T-cell (primary cell): ENCODE results near the gene USP48. TPM values are rescaled to one million over a fixed set of nuclear protein-coding genes. Genes with fewer than 3 reads are reported as not detected.

Source experiments
- ATAC-seq, 4 experiments: fragments of 200-7000 bp in 3 of 4; fragments of 150-1000 bp in 1 of 4; cut with Tn5 transposase; replicated peaks in 1 of 4; 1 replicate in 3 of 4; 2 replicates in 1 of 4; pipeline ENCODE4 v1.10.0; 2021; ENCODE audit warnings: moderate library complexity in 3 of 4, mild to moderate bottlenecking in 2 of 4, moderate number of reproducible peaks in 1 of 4
- CTCF ChIA-PET, 2 donors: fragments of 300-600 bp; sonication (Branson Sonifier 250); formaldehyde crosslinking; loops; one replicate each; lab custom pipeline; 2022; ENCODE audit warnings: antibody characterized with exemption in 2 of 2; lab: Charles Lee
- POLR2A ChIA-PET, 2 donors: fragments of 300-600 bp; sonication (Branson Sonifier 250); formaldehyde crosslinking; loops; one replicate each; lab custom pipeline; 2022; ENCODE audit warnings: antibody characterized with exemption in 2 of 2; lab: Charles Lee
- DNase-seq, 35 experiments: peaks; one replicate each; pipeline versions ENCODE4 v3.0.0 to v3.0.0-alpha.2; 2013 to 2023
- H3K27ac ChIP-seq: one replicate; pipeline ENCODE4 v1.5.1; 2013; ENCODE audit warnings: low read length
- H3K27me3 ChIP-seq, 2 experiments: replicated peaks in 1 of 2; 1 replicate in 1 of 2; 2 replicates in 1 of 2; pipeline versions ENCODE4 v1.6.1 to v1.7.0; 2013; ENCODE audit warnings: low read length in 1 of 2, mixed read lengths in 1 of 2; ENCODE audit not compliant: control insufficient read depth in 2 of 2, insufficient read depth in 2 of 2; ENCODE audit errors: extremely low read depth in 1 of 2
- H3K36me3 ChIP-seq, 2 donors: 1 replicate in 1 of 2; 2 replicates in 1 of 2; pipeline versions ENCODE4 v1.6.1 to v1.7.0; 2013; ENCODE audit warnings: low read length in 1 of 2; ENCODE audit not compliant: control insufficient read depth in 2 of 2, insufficient read depth in 1 of 2; ENCODE audit errors: extremely low read depth in 1 of 2
- H3K4me1 ChIP-seq, 2 experiments: 1 replicate in 1 of 2; 2 replicates in 1 of 2; pipeline versions ENCODE4 v1.6.1 to v1.7.0; 2013; ENCODE audit warnings: low read length in 2 of 2, mixed read lengths in 1 of 2; ENCODE audit not compliant: insufficient read depth in 2 of 2, control insufficient read depth in 1 of 2; ENCODE audit errors: extremely low read depth in 1 of 2
- H3K4me3 ChIP-seq, 2 donors: 1 replicate in 1 of 2; 2 replicates in 1 of 2; pipeline versions ENCODE4 v1.5.1 to v1.7.0; 2013; ENCODE audit warnings: mild to moderate bottlenecking in 2 of 2, low read length in 1 of 2, moderate library complexity in 1 of 2; ENCODE audit not compliant: control insufficient read depth in 1 of 2; ENCODE audit errors: extremely low read depth in 1 of 2
- H3K9me3 ChIP-seq: 2 replicates; pipeline ENCODE4 v1.7.0; 2013
- H3K27ac Mint-ChIP-seq, 2 donors: one replicate each; pipeline ENCODE4 v1.8.0; 2020 to 2021; ENCODE audit warnings: mild to moderate bottlenecking in 2 of 2, mixed read lengths in 2 of 2
- H3K27me3 Mint-ChIP-seq, 2 donors: one replicate each; pipeline ENCODE4 v1.8.0; 2021 to 2022; ENCODE audit warnings: mixed read lengths in 2 of 2
- H3K36me3 Mint-ChIP-seq: one replicate; pipeline ENCODE4 v1.8.0; 2021; ENCODE audit warnings: mixed read lengths
- H3K4me1 Mint-ChIP-seq, 3 donors: one replicate each; pipeline ENCODE4 v1.8.0; 2020 to 2022; ENCODE audit warnings: mixed read lengths in 3 of 3, mild to moderate bottlenecking in 1 of 3
- H3K4me3 Mint-ChIP-seq, 3 donors: one replicate each; pipeline ENCODE4 v1.8.0; 2020 to 2022; ENCODE audit warnings: mild to moderate bottlenecking in 3 of 3, mixed read lengths in 3 of 3, moderate library complexity in 3 of 3
- H3K9me3 Mint-ChIP-seq, 3 donors: one replicate each; pipeline ENCODE4 v1.8.0; 2020 to 2022; ENCODE audit warnings: mixed read lengths in 3 of 3
- WGBS: methylation state at CpG from one replicate; pipeline ENCODE4 v1.1.5; 2013; ENCODE audit warnings: missing lambda C conversion rate; ENCODE audit not compliant: insufficient coverage; 5-methylcytosine and 5-hydroxymethylcytosine counted together
- total RNA-seq, 35 experiments: library from RNA in 6 of 35; stranded (reverse) in 6 of 35; fragments of 120-200 nt in 1 of 35; gene quantifications; one replicate each; pipeline versions ENCODE4 v1.2.1 to v1.2.4 and lab custom pipeline; 2013 to 2026

Gene USP48
- total RNA-seq, 5 donors from 2014 or later (not counting 1 experiment from before 2014, with no cell fraction given) = 65.8 to 95.6 (median 77.5) TPM

- WGBS = 78% methylated on average over 6 of the region's 9 CpGs
- Mint-ChIP-seq H3K27ac (no peak overlapping the region), H3K4me3 (no peak overlapping the region), H3K4me1 (peaks cover 0 to 5% (median 4%) of the 10 kb centered on the region in 3 donors), H3K9me3 (no peaks in the 10 kb centered on the region), H3K27me3 (peaks cover 0 to 4% of the 10 kb centered on the region in 2 donors), H3K36me3 (no peaks in the 10 kb centered on the region)
- CTCF ChIA-PET = no interaction called here
- Histone ChIP-seq H3K4me1 (no peaks in the 10 kb centered on the region), H3K9me3 (no peaks in the 10 kb centered on the region), H3K36me3 (no peaks in the 10 kb centered on the region), H3K27ac (no peak overlapping the region), H3K4me3 (no peak overlapping the region), H3K27me3 (peaks cover 0 to 12% of the 10 kb centered on the region in 2 experiments)
- POLR2A ChIA-PET = no interaction called here
- ATAC-seq = no peak
- no peak for DNase-seq
These were observed 39.4 kb upstream of the USP48 start for GRCh38 chr1:21822349-21822748.

GRCh38 chr1:21821385-21822019, 38.6 kb upstream of the USP48 start:
- WGBS = 71% methylated on average over 11 of the region's 11 CpGs
- no peak overlapping the region for H3K4me3 Mint-ChIP-seq
- POLR2A ChIA-PET = no interaction called here
- H3K9me3 ChIP-seq = no peaks in the 10 kb centered on the region
- CTCF ChIA-PET = no interaction called here
- H3K4me1 Mint-ChIP-seq = peaks cover 0 to 5% (median 4%) of the 10 kb centered on the region in 3 donors
- H3K27me3 Mint-ChIP-seq = peaks cover 0 to 5% of the 10 kb centered on the region in 2 donors
- ATAC-seq (no peak), DNase-seq (no peak)
- peaks cover 0 to 12% of the 10 kb centered on the region in 2 experiments for H3K27me3 ChIP-seq
- no peaks in the 10 kb centered on the region for H3K36me3 Mint-ChIP-seq
- H3K27ac ChIP-seq = no peak overlapping the region
- no peaks in the 10 kb centered on the region for H3K9me3 Mint-ChIP-seq
- H3K36me3 ChIP-seq = no peaks in the 10 kb centered on the region
- H3K4me1 ChIP-seq = no peaks in the 10 kb centered on the region
- H3K4me3 ChIP-seq = no peak overlapping the region
- H3K27ac Mint-ChIP-seq = no peak overlapping the region

- POLR2A ChIA-PET = no interaction called here
These were observed 37.8 kb upstream of the USP48 start for GRCh38 chr1:21820597-21821232.

GRCh38 chr1:21818656-21819055, 35.7 kb upstream of the USP48 start:
- POLR2A ChIA-PET = interaction anchor here in 1 of 2 donors (0.7 kb wide), 1 partner anchor 240 kb away, joined by 3 read pairs; no protein-coding TSS in a partner anchor
- WGBS = 80% methylated on average over 1 of the region's 10 CpGs
- H3K27ac ChIP-seq = no peak overlapping the region

More at GRCh38 chr1:21820597-21821232, 37.8 kb upstream of the USP48 start:
- no peak overlapping the region for H3K4me3 Mint-ChIP-seq
- 98% methylated on average over 6 of the region's 9 CpGs for WGBS
- H3K9me3 Mint-ChIP-seq = no peaks in the 10 kb centered on the region
- Histone ChIP-seq H3K27me3 (peaks cover 0 to 17% of the 10 kb centered on the region in 2 experiments), H3K27ac (no peak overlapping the region), H3K4me1 (no peaks in the 10 kb centered on the region), H3K4me3 (no peak overlapping the region), H3K9me3 (no peaks in the 10 kb centered on the region), H3K36me3 (no peaks in the 10 kb centered on the region)
- H3K36me3 Mint-ChIP-seq = no peaks in the 10 kb centered on the region
- ATAC-seq = no peak
- H3K27ac Mint-ChIP-seq = no peak overlapping the region
- CTCF ChIA-PET = no interaction called here
- H3K4me1 Mint-ChIP-seq = peaks cover 0 to 5% (median 4%) of the 10 kb centered on the region in 3 donors
- no peak for DNase-seq
- peaks cover 0 to 5% of the 10 kb centered on the region in 2 donors for H3K27me3 Mint-ChIP-seq

GRCh38 chr1:21816602-21817302, 33.8 kb upstream of the USP48 start:
- 92% methylated on average over 7 of the region's 8 CpGs for WGBS
- CTCF ChIA-PET = interaction anchor here in 1 of 2 donors (0.5 kb wide), 1 partner anchor 83 kb away, joined by 3 read pairs; no protein-coding TSS in a partner anchor

More at GRCh38 chr1:21818656-21819055, 35.7 kb upstream of the USP48 start:
- Histone ChIP-seq H3K4me3 (no peak overlapping the region), H3K36me3 (no peaks in the 10 kb centered on the region), H3K4me1 (peaks cover 0 to 10% of the 10 kb centered on the region in 2 experiments), H3K27me3 (peaks cover 0 to 27% of the 10 kb centered on the region in 2 experiments), H3K9me3 (no peaks in the 10 kb centered on the region)
- H3K36me3 Mint-ChIP-seq = no peaks in the 10 kb centered on the region
- peaks cover 0 to 9% of the 10 kb centered on the region in 2 donors for H3K27me3 Mint-ChIP-seq
- DNase-seq = peak in 19 of 35 experiments; percentile 4 to 43 (median 15)
- peak in 3 of 4 experiments; percentile 43 to 63 (median 43) for ATAC-seq
- no peaks in the 10 kb centered on the region for H3K9me3 Mint-ChIP-seq
- no peak overlapping the region for H3K27ac Mint-ChIP-seq
- CTCF ChIA-PET = no interaction called here
- H3K4me3 Mint-ChIP-seq = no peak overlapping the region
- peaks cover 6 to 12% (median 6%) of the 10 kb centered on the region in 3 donors for H3K4me1 Mint-ChIP-seq

GRCh38 chr1:21815724-21816321, 32.9 kb upstream of the USP48 start:
- DNase-seq = peak in 1 of 35 experiments; percentile 22
- ChIA-PET POLR2A (no interaction called here), CTCF (no interaction called here)
- Mint-ChIP-seq H3K4me3 (peak overlapping the region in 1 of 3 donors; percentile 24), H3K36me3 (no peaks in the 10 kb centered on the region), H3K4me1 (peaks cover 6 to 12% (median 6%) of the 10 kb centered on the region in 3 donors), H3K27ac (no peak overlapping the region), H3K9me3 (no peaks in the 10 kb centered on the region), H3K27me3 (peaks cover 3 to 29% of the 10 kb centered on the region in 2 donors)
- Histone ChIP-seq H3K27ac (no peak overlapping the region), H3K27me3 (peaks cover 3 to 43% of the 10 kb centered on the region in 2 experiments), H3K36me3 (no peaks in the 10 kb centered on the region), H3K4me3 (no peak overlapping the region), H3K9me3 (no peaks in the 10 kb centered on the region), H3K4me1 (peaks cover 0 to 10% of the 10 kb centered on the region in 2 experiments)
- 87% methylated on average over 11 of the region's 12 CpGs for WGBS
- ATAC-seq = no peak

More at GRCh38 chr1:21816602-21817302, 33.8 kb upstream of the USP48 start:
- H3K4me1 Mint-ChIP-seq = peaks cover 6 to 12% (median 6%) of the 10 kb centered on the region in 3 donors
- no peaks in the 10 kb centered on the region for H3K36me3 Mint-ChIP-seq
- H3K4me1 ChIP-seq = peaks cover 0 to 10% of the 10 kb centered on the region in 2 experiments
- H3K36me3 ChIP-seq = no peaks in the 10 kb centered on the region
- H3K4me3 Mint-ChIP-seq = no peak overlapping the region
- no peak for ATAC-seq
- H3K4me3 ChIP-seq = no peak overlapping the region
- no peak overlapping the region for H3K27ac ChIP-seq
- H3K9me3 ChIP-seq = no peaks in the 10 kb centered on the region
- peaks cover 3 to 41% of the 10 kb centered on the region in 2 experiments for H3K27me3 ChIP-seq
- POLR2A ChIA-PET = no interaction called here
- peaks cover 3 to 24% of the 10 kb centered on the region in 2 donors for H3K27me3 Mint-ChIP-seq
- H3K27ac Mint-ChIP-seq = no peak overlapping the region
- DNase-seq = no peak
- H3K9me3 Mint-ChIP-seq = no peaks in the 10 kb centered on the region
